ENCODE measurements around the gene SGMS1. TPM values are rescaled to one million over a fixed set of nuclear protein-coding genes. Genes with fewer than 3 reads are reported as not detected.

Gene SGMS1
- total and polyA plus RNA-seq, 2 donors (not counting 1 experiment from before 2014, with no cell fraction given): 39.9 to 82.1 TPM

DNA sequence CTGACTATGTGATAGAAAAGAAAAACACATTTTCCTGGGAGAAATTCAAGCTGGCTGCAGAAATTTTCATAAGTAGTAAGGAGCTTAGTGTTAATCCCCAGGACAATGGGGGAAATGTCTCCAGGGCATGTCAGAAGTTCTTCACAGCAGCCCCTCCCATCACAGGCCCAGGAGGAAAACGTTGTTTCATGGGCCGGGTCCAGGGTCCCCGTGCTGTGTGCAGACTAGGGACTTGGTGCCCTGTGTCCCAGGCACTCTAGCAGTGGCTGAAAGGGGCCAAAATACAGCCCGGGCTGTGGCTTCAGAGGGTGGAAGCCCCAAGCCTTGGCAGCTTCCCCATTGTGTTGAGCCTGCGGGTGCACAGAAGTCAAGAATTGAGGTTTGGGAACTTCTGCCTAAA lies 273.4 kb downstream of the SGMS1 start:
- Histone ChIP-seq H3K4me2 (ENCODE audit: extremely low read depth, insufficient read depth, low read length) (no peak overlapping the region), H3K27ac (ENCODE audit: insufficient read depth, low read length) (no peak overlapping the region)

DNA sequence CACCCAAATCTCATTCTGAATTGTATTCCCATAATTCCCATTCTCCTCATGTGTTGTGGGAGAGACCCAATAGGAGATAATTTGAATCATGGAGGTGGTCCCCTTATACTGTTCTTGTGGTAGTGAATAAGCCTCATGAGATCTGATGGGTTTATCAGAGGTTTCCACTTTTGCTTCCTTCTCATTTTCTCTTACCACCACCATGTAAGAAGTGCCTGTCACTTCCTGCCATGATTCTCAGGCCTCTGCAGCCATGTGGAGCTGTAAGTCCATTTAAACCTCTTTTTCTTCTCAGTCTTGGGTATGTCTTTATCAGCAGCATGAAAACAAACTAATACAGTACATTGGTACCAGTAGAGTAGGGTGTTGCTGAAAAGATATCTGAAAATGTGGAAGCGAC lies 274.2 kb downstream of the SGMS1 start:
- no peaks in the 10 kb centered on the region for H4K20me1 ChIP-seq (ENCODE audit: control insufficient read depth, extremely low read depth, insufficient read depth, low read length)
- H3K9ac ChIP-seq (ENCODE audit: insufficient read depth, low read length): no peak overlapping the region
- no peaks in the 10 kb centered on the region for H3K9me3 ChIP-seq (ENCODE audit: control insufficient read depth, insufficient read depth, low read depth, low read length)
- H3K4me3 ChIP-seq (replicated peaks in 1 of 4; ENCODE audit: control extremely low read depth in 1 of 4, insufficient read depth in 1 of 4, low read depth in 3 of 4, low read length in 4 of 4): no peak overlapping the region
- no peaks in the 10 kb centered on the region for H3K27me3 ChIP-seq (ENCODE audit: control insufficient read depth, insufficient read depth, low read length)
- no peak for DNase-seq (ENCODE audit: low read depth in 2 of 2)
- no peaks in the 10 kb centered on the region for H3K4me1 ChIP-seq (ENCODE audit: control insufficient read depth, extremely low read depth, insufficient read depth, low read length)
- peaks cover 4% of the 10 kb centered on the region for H3K79me2 ChIP-seq (ENCODE audit: control insufficient read depth, insufficient read depth, low read length)
- TF ChIP-seq EZH2 (IDR thresholded peaks at IDR 0.05; ENCODE audit: low read length, missing control alignments) (no peak), CTCF (conservative IDR thresholded peaks at IDR 0.05 in 1 of 2, IDR thresholded peaks at IDR 0.05 in 1 of 2; ENCODE audit: low read depth in 1 of 2, low read length in 2 of 2) (no peak)
- H3K27ac ChIP-seq (ENCODE audit: insufficient read depth, low read length): no peak overlapping the region
- no peak overlapping the region for H2AFZ ChIP-seq (ENCODE audit: low read length)
- H3K36me3 ChIP-seq (ENCODE audit: control insufficient read depth, insufficient read depth, low read length): no peaks in the 10 kb centered on the region
- H3K4me2 ChIP-seq (ENCODE audit: extremely low read depth, insufficient read depth, low read length): no peak overlapping the region

More for the DNA sequence above, 273.4 kb downstream of the SGMS1 start:
- no peak overlapping the region for H2AFZ ChIP-seq (ENCODE audit: low read length)
- no peaks in the 10 kb centered on the region for H3K36me3 ChIP-seq (ENCODE audit: control insufficient read depth, insufficient read depth, low read length)
- no peak overlapping the region for H3K4me3 ChIP-seq (replicated peaks in 1 of 4; ENCODE audit: control extremely low read depth in 1 of 4, insufficient read depth in 1 of 4, low read depth in 3 of 4, low read length in 4 of 4)
- H3K79me2 ChIP-seq (ENCODE audit: control insufficient read depth, insufficient read depth, low read length): peaks cover 4% of the 10 kb centered on the region
- no peaks in the 10 kb centered on the region for H4K20me1 ChIP-seq (ENCODE audit: control insufficient read depth, extremely low read depth, insufficient read depth, low read length)
- no peaks in the 10 kb centered on the region for H3K27me3 ChIP-seq (ENCODE audit: control insufficient read depth, insufficient read depth, low read length)
- no peak overlapping the region for H3K9ac ChIP-seq (ENCODE audit: insufficient read depth, low read length)
- TF ChIP-seq CTCF (conservative IDR thresholded peaks at IDR 0.05 in 1 of 2, IDR thresholded peaks at IDR 0.05 in 1 of 2; ENCODE audit: low read depth in 1 of 2, low read length in 2 of 2): no peak
- no peak for TF ChIP-seq EZH2 (IDR thresholded peaks at IDR 0.05; ENCODE audit: low read length, missing control alignments)
- H3K9me3 ChIP-seq (ENCODE audit: control insufficient read depth, insufficient read depth, low read depth, low read length): no peaks in the 10 kb centered on the region
- H3K4me1 ChIP-seq (ENCODE audit: control insufficient read depth, extremely low read depth, insufficient read depth, low read length): no peaks in the 10 kb centered on the region
- DNase-seq (ENCODE audit: low read depth in 2 of 2): no peak

DNA sequence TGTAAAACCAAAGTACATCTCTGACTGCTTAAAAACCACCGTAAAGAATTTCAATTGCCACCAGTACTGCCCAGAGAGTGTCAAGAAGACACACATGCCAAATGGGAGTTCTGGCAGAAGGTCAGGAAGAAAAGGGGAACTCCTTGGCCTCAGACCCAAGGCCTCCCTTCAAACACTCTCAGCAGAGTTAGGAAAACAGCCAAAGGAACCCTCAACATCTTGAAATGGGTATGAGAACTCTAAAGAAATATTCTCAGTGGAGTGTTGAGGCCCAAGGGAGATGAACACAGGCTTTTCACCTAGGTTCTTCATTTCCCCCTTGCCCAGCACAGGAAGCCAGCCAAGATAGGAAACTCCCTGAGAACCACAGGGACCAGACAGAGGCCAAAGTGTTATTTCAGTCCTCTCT lies 276.4 kb downstream of the SGMS1 start:
- Histone ChIP-seq H3K4me1 (ENCODE audit: control insufficient read depth, extremely low read depth, insufficient read depth, low read length) (no peaks in the 10 kb centered on the region), H3K9me3 (ENCODE audit: control insufficient read depth, insufficient read depth, low read depth, low read length) (no peaks in the 10 kb centered on the region), H3K4me3 (replicated peaks in 1 of 4; ENCODE audit: control extremely low read depth in 1 of 4, insufficient read depth in 1 of 4, low read depth in 3 of 4, low read length in 4 of 4) (no peak overlapping the region), H3K79me2 (ENCODE audit: control insufficient read depth, insufficient read depth, low read length) (peaks cover 7% of the 10 kb centered on the region), H3K27ac (ENCODE audit: insufficient read depth, low read length) (no peak overlapping the region), H4K20me1 (ENCODE audit: control insufficient read depth, extremely low read depth, insufficient read depth, low read length) (no peaks in the 10 kb centered on the region), H3K36me3 (ENCODE audit: control insufficient read depth, insufficient read depth, low read length) (peaks cover 3% of the 10 kb centered on the region), H3K9ac (ENCODE audit: insufficient read depth, low read length) (no peak overlapping the region), H2AFZ (ENCODE audit: low read length) (no peak overlapping the region), H3K4me2 (ENCODE audit: extremely low read depth, insufficient read depth, low read length) (no peak overlapping the region), H3K27me3 (ENCODE audit: control insufficient read depth, insufficient read depth, low read length) (no peaks in the 10 kb centered on the region)
- DNase-seq (ENCODE audit: low read depth in 2 of 2): no peak
- no peak for TF ChIP-seq CTCF (conservative IDR thresholded peaks at IDR 0.05 in 1 of 2, IDR thresholded peaks at IDR 0.05 in 1 of 2; ENCODE audit: low read depth in 1 of 2, low read length in 2 of 2)
- no peak for TF ChIP-seq EZH2 (IDR thresholded peaks at IDR 0.05; ENCODE audit: low read length, missing control alignments)
